Measurements from ENCODE around the gene SEC16A. TPM values are rescaled to one million over a fixed set of nuclear protein-coding genes. Genes with fewer than 3 reads are reported as not detected.

SEC16A gene
- total RNA-seq, 1 donor from 2014 or later: 94.5 TPM

- Histone ChIP-seq H3K36me3 (ENCODE audit: insufficient read depth, low read length) (peaks cover 15% of the 10 kb centered on the region), H4K20me1 (ENCODE audit: insufficient read depth, low read length) (peaks cover 64% of the 10 kb centered on the region), H3K79me2 (ENCODE audit: insufficient read depth, low read length) (peaks cover 62% of the 10 kb centered on the region), H3K4me3 (ENCODE audit: insufficient read depth, low read depth, low read length) (peak overlapping the region; percentile 99), H3K27me3 (ENCODE audit: insufficient read depth, low read length) (no peaks in the 10 kb centered on the region), H2AFZ (ENCODE audit: low read depth, low read length) (no peak overlapping the region), H3K9ac (ENCODE audit: low read length) (peak overlapping the region; percentile 99), H3K4me1 (ENCODE audit: insufficient read depth, low read length) (peaks cover 12% of the 10 kb centered on the region), H3K27ac (ENCODE audit: low read depth, low read length) (peak overlapping the region; percentile 95), H3K9me3 (ENCODE audit: insufficient read depth, low read depth, low read length) (no peaks in the 10 kb centered on the region), H3K4me2 (ENCODE audit: low read length) (peak overlapping the region; percentile 89)
- peak overlapping the region; percentile 82 for H3K27ac Mint-ChIP-seq (ENCODE audit: unreplicated experiment)
- FAIRE-seq (no peak), DNase-seq (ENCODE audit: low read depth) (no peak)
- H3K4me3 Mint-ChIP-seq (ENCODE audit: unreplicated experiment): peak overlapping the region; percentile 92
- no peaks in the 10 kb centered on the region for H3K9me3 Mint-ChIP-seq (ENCODE audit: unreplicated experiment)
- TF ChIP-seq, protein P1, sequence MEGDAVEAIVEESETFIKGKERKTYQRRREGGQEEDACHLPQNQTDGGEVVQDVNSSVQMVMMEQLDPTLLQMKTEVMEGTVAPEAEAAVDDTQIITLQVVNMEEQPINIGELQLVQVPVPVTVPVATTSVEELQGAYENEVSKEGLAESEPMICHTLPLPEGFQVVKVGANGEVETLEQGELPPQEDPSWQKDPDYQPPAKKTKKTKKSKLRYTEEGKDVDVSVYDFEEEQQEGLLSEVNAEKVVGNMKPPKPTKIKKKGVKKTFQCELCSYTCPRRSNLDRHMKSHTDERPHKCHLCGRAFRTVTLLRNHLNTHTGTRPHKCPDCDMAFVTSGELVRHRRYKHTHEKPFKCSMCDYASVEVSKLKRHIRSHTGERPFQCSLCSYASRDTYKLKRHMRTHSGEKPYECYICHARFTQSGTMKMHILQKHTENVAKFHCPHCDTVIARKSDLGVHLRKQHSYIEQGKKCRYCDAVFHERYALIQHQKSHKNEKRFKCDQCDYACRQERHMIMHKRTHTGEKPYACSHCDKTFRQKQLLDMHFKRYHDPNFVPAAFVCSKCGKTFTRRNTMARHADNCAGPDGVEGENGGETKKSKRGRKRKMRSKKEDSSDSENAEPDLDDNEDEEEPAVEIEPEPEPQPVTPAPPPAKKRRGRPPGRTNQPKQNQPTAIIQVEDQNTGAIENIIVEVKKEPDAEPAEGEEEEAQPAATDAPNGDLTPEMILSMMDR (IDR thresholded peaks at IDR 0.05; ENCODE audit: insufficient read depth, low read depth, low read length): no peak
- TF ChIP-seq EZH2 (IDR thresholded peaks at IDR 0.05; ENCODE audit: insufficient read depth, low read length): no peak
- H3K4me1 Mint-ChIP-seq (ENCODE audit: low read depth, unreplicated experiment): peaks cover 13% of the 10 kb centered on the region
- peaks cover 5% of the 10 kb centered on the region for H3K27me3 Mint-ChIP-seq (ENCODE audit: low read depth, unreplicated experiment)
- peaks cover 2% of the 10 kb centered on the region for H3K36me3 Mint-ChIP-seq (ENCODE audit: low read depth, unreplicated experiment)
Measured at GRCh38 chr9:136481558-136481957, 1.3 kb downstream of the SEC16A start.

- Histone ChIP-seq H3K4me3 (ENCODE audit: insufficient read depth, low read depth, low read length) (no peak overlapping the region), H3K27ac (ENCODE audit: low read depth, low read length) (no peak overlapping the region), H3K4me1 (ENCODE audit: insufficient read depth, low read length) (peaks cover 4% of the 10 kb centered on the region), H3K27me3 (ENCODE audit: insufficient read depth, low read length) (no peaks in the 10 kb centered on the region), H4K20me1 (ENCODE audit: insufficient read depth, low read length) (peaks cover 98% of the 10 kb centered on the region), H3K9ac (ENCODE audit: low read length) (no peak overlapping the region), H3K9me3 (ENCODE audit: insufficient read depth, low read depth, low read length) (no peaks in the 10 kb centered on the region), H3K4me2 (ENCODE audit: low read length) (no peak overlapping the region), H3K79me2 (ENCODE audit: insufficient read depth, low read length) (peaks cover 99% of the 10 kb centered on the region), H2AFZ (ENCODE audit: low read depth, low read length) (no peak overlapping the region), H3K36me3 (ENCODE audit: insufficient read depth, low read length) (peaks cover 43% of the 10 kb centered on the region)
- peaks cover 13% of the 10 kb centered on the region for H3K4me1 Mint-ChIP-seq (ENCODE audit: low read depth, unreplicated experiment)
- peaks cover 6% of the 10 kb centered on the region for H3K36me3 Mint-ChIP-seq (ENCODE audit: low read depth, unreplicated experiment)
- H3K9me3 Mint-ChIP-seq (ENCODE audit: unreplicated experiment): no peaks in the 10 kb centered on the region
- no peak for DNase-seq (ENCODE audit: low read depth)
- no peak overlapping the region for H3K4me3 Mint-ChIP-seq (ENCODE audit: unreplicated experiment)
- FAIRE-seq: no peak
- TF ChIP-seq, protein P1 (IDR thresholded peaks at IDR 0.05; ENCODE audit: insufficient read depth, low read depth, low read length): no peak
- TF ChIP-seq EZH2 (IDR thresholded peaks at IDR 0.05; ENCODE audit: insufficient read depth, low read length): no peak
- no peak overlapping the region for H3K27ac Mint-ChIP-seq (ENCODE audit: unreplicated experiment)
- no peaks in the 10 kb centered on the region for H3K27me3 Mint-ChIP-seq (ENCODE audit: low read depth, unreplicated experiment)
Measured at GRCh38 chr9:136476369-136477150, 6.3 kb downstream of the SEC16A start.
